ENCODE data around the gene IGF2BP2. TPM values are rescaled to one million over a fixed set of nuclear protein-coding genes. Genes with fewer than 3 reads are reported as not detected.

IGF2BP2 gene
- total RNA-seq, 1 experiment from 2014 or later: 97.8 TPM

DNA sequence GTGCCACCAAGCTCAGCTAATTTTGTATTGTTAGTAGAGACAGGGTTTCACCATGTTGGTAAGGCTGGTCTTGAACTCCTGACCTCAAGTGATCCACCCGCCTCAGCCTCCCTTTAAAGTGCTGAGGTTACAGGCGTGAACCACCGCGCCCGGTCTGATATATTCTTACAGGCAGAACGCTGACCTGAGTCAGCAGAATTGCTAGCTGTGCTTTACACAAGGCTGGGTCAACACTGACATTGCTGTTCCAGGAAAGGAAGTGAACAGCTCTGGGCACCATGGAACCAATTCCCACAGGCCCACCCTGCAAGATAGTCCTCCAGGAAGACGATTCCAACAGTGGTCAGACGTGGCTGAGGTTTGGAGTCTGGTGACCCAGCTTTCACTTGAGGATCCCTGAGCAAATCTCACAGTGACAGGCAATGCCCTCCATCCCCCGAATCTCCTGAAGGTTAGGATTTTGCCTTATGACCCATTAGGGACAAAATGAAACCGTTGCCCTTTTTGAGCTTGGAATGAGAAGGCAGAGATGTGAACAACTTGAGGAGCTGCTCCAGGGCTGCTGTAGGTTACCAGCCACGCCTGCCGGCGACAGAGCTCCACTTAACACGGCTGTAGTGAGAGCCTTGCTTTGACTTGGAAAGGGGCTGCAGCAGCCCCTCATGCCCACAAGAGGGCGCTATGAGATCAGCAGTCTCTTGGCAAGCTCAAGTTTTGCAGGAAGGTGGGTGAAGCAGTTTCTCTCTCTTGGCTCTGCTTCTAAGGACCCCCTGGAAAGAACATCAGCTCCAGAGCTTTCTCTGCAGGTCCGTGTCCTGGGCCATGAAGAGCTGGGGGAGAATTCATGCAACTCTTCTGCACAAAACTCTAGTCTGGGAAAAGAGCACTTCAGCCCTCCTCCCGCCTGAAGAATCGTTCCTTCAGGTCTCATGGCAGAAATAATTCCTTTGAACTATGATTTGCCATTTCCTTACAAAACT lies 164.6 kb downstream of the IGF2BP2 start:
- peak; percentile 68 for DNase-seq (ENCODE audit: low read depth, low spot score)
- peaks cover 3% of the 10 kb centered on the region; the same call in 1 of the 2 replicates for H3K4me1 ChIP-seq (ENCODE audit: control insufficient read depth, insufficient read depth, low read length)
- H3K27ac ChIP-seq (ENCODE audit: low read length): no peak overlapping the region
- H3K36me3 ChIP-seq (ENCODE audit: control insufficient read depth, insufficient read depth, low read length): peaks cover 7% of the 10 kb centered on the region
- H3K4me3 ChIP-seq (ENCODE audit: low read depth in 2 of 2, low read length in 2 of 2): no peak overlapping the region
- POLR2A ChIA-PET: interaction anchor here (0.6 to 0.7 kb wide), 3 partner anchors 76 to 268 kb away, joined by 3 read pairs; no protein-coding TSS in a partner anchor
- BruUV-seq (replicated peaks): no TSS peak
- CTCF ChIA-PET: interaction anchor here (0.5 to 1.4 kb wide), 24 partner anchors 10 to 442 kb away, joined by 3 to 14 read pairs (median 4); no protein-coding TSS in a partner anchor
- H3K9me3 ChIP-seq (ENCODE audit: control insufficient read depth, insufficient read depth, low read depth, low read length): no peaks in the 10 kb centered on the region
- peak; percentile 86 for ATAC-seq
- in situ Hi-C loops (cut with HindIII; ENCODE audit: low pct_unique_long_range_greater_than_20kb, low sequenced_read_pairs): no loop called here
- intact Hi-C loops (cut with micrococcal nuclease; ENCODE audit: unreplicated experiment): loop anchor here (5.0 to 10.0 kb wide), 2 partner anchors 165 to 257 kb away; partner anchors contain the start of gene IGF2BP2
- no peaks in the 10 kb centered on the region for H3K27me3 ChIP-seq (ENCODE audit: control insufficient read depth, insufficient read depth, low read length)
- TF ChIP-seq SIN3A (IDR thresholded peaks at IDR 0.05; ENCODE audit: borderline replicate concordance, insufficient read depth, low read depth, low read length): no peak
- TF ChIP-seq TCF7L2 (IDR thresholded peaks at IDR 0.05; ENCODE audit: low read depth, low read length): no peak
- no peak for TF ChIP-seq REST (IDR thresholded peaks at IDR 0.05; ENCODE audit: insufficient read depth in 1 of 2, low read depth in 2 of 2, low read length in 1 of 2)
- TF ChIP-seq, protein P1, sequence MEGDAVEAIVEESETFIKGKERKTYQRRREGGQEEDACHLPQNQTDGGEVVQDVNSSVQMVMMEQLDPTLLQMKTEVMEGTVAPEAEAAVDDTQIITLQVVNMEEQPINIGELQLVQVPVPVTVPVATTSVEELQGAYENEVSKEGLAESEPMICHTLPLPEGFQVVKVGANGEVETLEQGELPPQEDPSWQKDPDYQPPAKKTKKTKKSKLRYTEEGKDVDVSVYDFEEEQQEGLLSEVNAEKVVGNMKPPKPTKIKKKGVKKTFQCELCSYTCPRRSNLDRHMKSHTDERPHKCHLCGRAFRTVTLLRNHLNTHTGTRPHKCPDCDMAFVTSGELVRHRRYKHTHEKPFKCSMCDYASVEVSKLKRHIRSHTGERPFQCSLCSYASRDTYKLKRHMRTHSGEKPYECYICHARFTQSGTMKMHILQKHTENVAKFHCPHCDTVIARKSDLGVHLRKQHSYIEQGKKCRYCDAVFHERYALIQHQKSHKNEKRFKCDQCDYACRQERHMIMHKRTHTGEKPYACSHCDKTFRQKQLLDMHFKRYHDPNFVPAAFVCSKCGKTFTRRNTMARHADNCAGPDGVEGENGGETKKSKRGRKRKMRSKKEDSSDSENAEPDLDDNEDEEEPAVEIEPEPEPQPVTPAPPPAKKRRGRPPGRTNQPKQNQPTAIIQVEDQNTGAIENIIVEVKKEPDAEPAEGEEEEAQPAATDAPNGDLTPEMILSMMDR (IDR thresholded peaks at IDR 0.05): peak; percentile 99

DNA sequence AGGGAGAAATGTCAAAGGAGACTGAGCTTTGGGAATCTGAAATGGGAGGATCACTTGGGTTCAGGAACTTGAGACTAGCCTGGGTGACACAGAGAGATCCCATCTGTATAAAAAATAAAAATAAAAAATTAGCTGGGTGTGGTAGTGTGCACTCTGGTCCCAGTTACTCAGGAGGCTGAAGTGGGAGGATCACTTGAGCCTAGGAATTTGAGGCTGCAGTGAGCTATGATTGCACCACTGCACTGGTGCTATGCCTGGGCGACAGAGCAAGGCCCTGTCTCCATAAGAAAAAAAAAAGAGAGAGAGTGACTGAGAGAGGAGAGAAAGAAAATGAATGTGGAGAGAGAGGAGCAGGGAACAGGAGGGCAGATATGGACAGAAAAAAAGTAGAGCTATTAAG lies 165.9 kb downstream of the IGF2BP2 start:
- Histone ChIP-seq H3K4me1 (ENCODE audit: control insufficient read depth, insufficient read depth, low read length) (peaks cover 3% of the 10 kb centered on the region; the same call in 1 of the 2 replicates), H3K27ac (ENCODE audit: low read length) (no peak overlapping the region), H3K9me3 (ENCODE audit: control insufficient read depth, insufficient read depth, low read depth, low read length) (no peaks in the 10 kb centered on the region), H3K36me3 (ENCODE audit: control insufficient read depth, insufficient read depth, low read length) (peaks cover 7% of the 10 kb centered on the region), H3K4me3 (ENCODE audit: low read depth in 2 of 2, low read length in 2 of 2) (no peak overlapping the region), H3K27me3 (ENCODE audit: control insufficient read depth, insufficient read depth, low read length) (no peaks in the 10 kb centered on the region)
- DNase-seq (ENCODE audit: low read depth, low spot score) (no peak), ATAC-seq (no peak)
- TF ChIP-seq TCF7L2 (IDR thresholded peaks at IDR 0.05; ENCODE audit: low read depth, low read length) (no peak), POLR2AphosphoS5 (IDR thresholded peaks at IDR 0.05; ENCODE audit: low read depth, low read length) (no peak), REST (IDR thresholded peaks at IDR 0.05; ENCODE audit: insufficient read depth in 1 of 2, low read depth in 2 of 2, low read length in 1 of 2) (no peak), SIN3A (IDR thresholded peaks at IDR 0.05; ENCODE audit: borderline replicate concordance, insufficient read depth, low read depth, low read length) (no peak)
- TF ChIP-seq, protein P1 (IDR thresholded peaks at IDR 0.05): no peak
- in situ Hi-C loops (cut with HindIII; ENCODE audit: low pct_unique_long_range_greater_than_20kb, low sequenced_read_pairs) (no loop called here), intact Hi-C loops (cut with micrococcal nuclease; ENCODE audit: unreplicated experiment) (no loop called here)
- no TSS peak for BruUV-seq (replicated peaks)
- POLR2A ChIA-PET: interaction anchor here (0.6 kb wide), 1 partner anchor 13 kb away, joined by 17 read pairs; no protein-coding TSS in a partner anchor
- CTCF ChIA-PET: no interaction called here
